HG03342 (cell line): ENCODE results near the gene IL12B.
"Not testable (repeated sequence)": the region's sequence is repeated elsewhere in the genome, so short reads cannot be mapped to it uniquely, and the experiment has no call there.

ENCODE experiments used
- ATAC-seq: cut with Tn5 transposase; IDR thresholded peaks from one replicate; pipeline ENCODE4 v1.9.1; 2021; ENCODE audit warnings: mild to moderate bottlenecking, moderate library complexity; ENCODE audit not compliant: unreplicated experiment

Gene IL12B

GRCh38 chr5:159333545-159333925, 3.2 kb upstream of the IL12B start:
- no peak for ATAC-seq

DNA sequence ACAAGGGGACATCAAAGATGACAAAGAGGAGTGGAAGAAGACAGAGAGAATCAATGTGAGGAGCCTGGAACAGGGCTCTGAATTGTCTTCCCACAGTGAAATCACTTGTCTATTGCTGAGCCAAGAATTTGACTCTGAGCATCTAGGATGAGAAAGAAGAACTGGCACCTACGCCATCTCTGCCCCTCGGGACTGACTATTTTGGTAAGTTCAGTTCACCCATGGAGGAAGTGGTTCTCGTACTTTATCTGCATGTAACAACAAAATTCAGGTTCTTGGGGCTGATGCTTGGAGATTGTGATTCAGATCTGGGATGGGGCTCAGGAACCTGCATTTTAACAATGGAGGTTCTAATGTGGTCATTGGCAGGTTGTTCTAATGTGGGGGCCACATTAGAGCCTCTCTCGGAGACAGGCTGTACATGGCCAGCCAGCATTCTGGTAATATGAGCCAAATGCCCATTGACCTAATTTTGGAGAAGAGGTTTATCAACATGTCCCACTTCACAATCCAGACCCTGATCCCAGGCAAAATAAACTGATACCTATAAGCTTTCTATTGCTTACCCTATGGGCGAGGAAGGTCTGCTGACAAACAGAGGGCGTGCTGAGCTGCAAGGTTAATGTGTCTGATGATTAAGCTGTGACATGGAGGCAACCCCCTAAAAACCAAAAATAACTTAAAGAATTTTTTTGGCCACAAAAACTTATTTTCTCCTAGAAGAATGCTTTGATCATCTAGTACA, 2.7 kb upstream of the IL12B start:
- no peak for ATAC-seq

- ATAC-seq, result peak; percentile 75
Observed at GRCh38 chr5:159331093-159331973, 1.0 kb upstream of the IL12B start.

DNA sequence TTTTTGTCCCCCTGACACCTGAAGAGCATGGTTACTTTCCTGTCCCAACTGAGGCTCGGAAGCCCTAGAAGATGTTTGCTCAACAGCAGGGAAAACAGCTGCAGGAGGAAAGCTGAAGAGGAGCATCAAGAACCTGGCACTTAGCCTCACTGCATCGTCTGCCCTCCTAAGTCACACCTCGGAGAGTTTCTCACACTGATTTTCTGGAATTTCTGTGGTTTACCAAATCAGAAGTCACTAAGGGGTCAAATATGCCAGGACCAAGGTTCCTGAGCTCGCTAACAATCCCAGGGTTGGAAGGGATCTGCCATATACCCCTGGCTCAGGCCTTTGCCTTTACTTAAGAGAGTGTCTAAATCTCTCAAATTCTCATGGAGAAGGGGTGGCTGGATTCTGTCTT, 5.3 kb downstream of the IL12B start:
- no peak for ATAC-seq

DNA sequence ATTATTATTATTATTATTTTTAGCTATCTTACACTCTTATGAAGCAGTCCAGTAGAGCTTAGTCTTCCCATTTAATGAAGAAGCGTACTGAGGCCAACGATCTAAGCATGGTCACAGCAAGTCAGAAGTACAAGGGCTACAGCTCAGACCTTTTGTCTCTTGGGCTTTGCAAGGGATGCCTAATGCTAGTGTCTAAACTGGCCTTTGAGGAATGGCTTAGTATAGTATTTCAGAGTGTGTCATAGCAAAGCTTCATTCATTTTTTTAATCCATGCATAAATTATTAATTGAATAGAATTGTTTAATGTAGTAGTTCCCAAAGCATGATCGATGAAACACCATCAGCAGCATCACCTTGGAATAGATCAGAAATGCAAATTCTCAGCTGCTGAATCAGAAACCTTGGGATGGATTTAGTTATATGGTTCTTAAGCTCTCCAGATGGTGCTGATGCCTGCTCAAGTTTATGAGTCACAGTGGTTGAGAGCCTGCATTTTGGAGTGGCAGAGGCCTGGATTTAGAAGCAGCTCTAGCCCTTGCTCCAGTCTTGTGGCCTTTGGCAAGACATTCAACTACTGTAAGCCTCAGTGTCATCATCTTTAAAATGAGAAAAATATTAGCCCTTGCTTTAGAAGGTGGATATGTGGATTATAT, 6.1 kb downstream of the IL12B start:
- no peak for ATAC-seq

DNA sequence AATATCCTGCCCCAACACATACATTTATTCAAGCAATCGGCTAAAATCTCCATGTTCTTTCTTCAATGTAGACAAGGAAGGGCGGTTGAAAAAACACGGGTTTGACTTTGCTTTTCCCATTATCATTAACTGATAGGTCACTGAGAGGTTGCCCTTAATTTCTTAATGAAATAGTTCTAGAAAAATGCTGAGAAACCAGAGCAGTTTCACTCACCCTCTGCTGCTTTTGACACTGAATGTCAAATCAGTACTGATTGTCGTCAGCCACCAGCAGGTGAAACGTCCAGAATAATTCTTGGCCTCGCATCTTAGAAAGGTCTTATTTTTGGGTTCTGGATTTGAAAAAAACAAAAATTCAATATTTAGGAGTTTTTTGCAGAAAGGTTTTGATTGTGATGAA, 8.1 kb downstream of the IL12B start:
- ATAC-seq, result no peak

DNA sequence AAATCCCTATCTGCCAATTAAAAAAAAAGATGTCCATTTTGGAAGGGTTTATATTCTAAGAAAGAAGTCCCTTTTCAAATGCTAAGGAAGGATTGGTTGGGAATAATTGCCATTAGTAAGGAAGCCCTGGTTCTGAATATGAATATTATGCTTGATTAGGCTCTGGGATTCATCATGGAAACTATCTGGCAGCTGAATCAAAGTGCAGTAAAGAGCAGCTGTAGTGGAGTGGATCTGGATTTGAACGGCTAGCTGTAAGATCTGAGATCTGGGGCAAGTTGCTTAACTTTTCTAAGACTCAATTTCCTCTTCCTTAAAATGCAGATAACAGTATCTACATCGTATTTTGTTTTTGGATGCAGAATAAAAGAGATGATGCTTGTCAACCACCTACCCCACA, 10.5 kb downstream of the IL12B start:
- no peak for ATAC-seq

- ATAC-seq, result no peak
Observed at GRCh38 chr5:159319363-159319762, 10.9 kb downstream of the IL12B start.

DNA sequence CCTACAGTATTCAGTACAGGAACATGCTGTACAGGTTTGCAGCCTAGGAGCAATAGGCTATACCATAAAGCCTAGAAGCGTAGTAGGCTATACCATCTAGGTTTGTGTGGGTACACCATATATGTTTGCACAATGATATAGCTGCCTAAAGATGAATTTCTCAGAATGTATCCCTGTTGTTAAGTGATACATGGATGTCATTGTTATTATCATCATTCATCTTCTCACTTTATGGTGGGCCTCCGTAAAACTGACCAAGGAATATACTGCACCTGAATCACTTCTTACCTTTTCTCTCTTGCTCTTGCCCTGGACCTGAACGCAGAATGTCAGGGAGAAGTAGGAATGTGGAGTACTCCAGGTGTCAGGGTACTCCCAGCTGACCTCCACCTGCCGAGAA, 11.8 kb downstream of the IL12B start:
- ATAC-seq, result no peak

DNA sequence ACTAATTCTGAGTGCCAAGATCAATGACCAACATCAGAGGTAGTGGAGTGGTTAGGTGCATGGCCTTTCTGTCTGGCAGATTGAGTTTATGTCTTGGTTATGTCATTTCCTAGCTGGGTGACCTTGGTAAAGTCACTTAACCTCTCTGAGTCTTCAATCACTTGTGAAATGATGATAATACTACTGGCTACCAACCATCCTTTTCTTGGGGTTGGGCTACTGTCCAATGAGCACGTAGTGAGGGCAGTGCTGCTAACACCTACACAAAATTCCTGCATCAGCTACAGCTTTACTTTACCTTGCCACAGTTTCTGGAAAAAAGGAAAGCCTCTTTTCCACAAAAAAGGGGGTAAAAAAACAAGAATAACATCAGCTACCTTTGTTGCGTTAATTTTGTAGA, 12.4 kb downstream of the IL12B start:
- ATAC-seq, result no peak

- ATAC-seq, result no peak
Observed at GRCh38 chr5:159316519-159317383, 13.5 kb downstream of the IL12B start.

- ATAC-seq, result no peak
Observed at GRCh38 chr5:159313197-159313596, 17.1 kb downstream of the IL12B start.

DNA sequence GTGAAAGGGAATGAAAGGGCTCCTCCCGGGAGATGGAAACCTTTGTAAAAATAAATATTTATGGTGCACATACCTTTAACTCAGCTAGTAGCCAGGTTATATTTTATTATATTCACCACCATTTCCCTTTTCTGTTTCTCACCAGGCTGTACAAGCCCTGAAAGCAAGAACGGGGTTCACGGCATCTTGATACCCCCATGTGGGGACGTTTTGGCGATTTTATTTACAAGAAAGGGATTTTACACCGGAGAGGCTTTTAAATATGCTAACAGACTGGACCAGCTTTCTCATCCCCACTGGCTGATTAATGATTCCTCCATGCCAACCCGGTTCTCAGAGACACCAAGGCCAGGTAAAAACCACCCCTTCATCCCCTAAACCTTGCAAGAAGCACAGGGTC, 19.2 kb downstream of the IL12B start:
- ATAC-seq, result no peak

GRCh38 chr5:159310511-159310910, 19.8 kb downstream of the IL12B start:
- peak; percentile 67 for ATAC-seq

GRCh38 chr5:159309689-159310433, 20.4 kb downstream of the IL12B start:
- no peak for ATAC-seq

DNA sequence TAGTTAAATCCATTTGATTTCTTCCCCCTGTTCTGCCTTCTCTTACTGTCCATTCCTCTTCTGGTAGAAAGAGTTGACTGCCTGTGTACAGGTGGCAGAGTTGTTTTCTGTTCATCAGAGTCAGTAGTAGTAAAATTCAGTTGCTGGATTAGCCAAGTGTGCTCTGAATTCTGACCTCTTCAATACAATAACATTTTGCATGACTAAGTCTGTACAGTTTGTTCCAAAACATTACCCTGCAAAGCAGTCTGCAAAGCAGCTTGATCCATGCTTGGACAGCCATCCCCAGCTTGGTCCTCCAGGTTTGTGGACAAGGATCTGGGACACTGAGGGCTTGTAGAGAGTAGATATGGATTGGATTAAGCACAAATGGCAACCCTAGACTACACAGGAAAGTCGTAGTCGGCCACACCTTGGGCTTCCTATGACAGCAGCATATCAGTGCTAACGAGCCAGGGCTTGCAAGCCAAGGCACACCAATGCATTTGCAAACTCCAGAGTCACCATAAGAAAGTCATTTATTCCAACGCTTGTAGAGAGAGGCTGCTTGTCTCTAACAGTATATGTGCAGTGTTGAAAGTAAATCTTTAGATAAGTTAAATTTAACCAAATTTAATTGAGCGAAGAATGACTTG, 25.2 kb downstream of the IL12B start:
- ATAC-seq, result no peak

DNA sequence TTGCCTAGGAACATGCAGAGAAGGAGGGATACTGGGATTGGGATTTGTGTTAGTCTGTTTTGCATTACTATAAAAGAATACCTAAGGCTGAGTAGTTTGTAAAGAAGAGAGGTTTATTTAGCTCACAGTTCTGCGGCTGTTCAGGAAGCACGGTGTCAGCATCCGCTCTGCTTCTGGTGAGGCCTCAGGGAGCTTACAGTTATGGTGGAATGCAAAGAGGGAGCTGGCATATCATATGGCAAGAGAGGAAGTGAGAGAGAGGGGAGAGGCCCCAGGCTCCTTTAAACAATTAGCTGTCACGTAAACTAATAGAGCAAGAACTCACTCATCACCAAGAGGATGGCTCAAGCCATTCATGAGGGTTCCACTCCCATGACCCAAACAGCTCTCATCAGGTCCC, 27.0 kb downstream of the IL12B start:
- ATAC-seq, result no peak

GRCh38 chr5:159301929-159302860, 28.1 kb downstream of the IL12B start:
- not testable (repeated sequence) for ATAC-seq

- no peak for ATAC-seq
Observed at GRCh38 chr5:159301466-159301865, 28.8 kb downstream of the IL12B start.
